ENCODE measurements around the gene ARGLU1.

The ARGLU1 gene

DNA sequence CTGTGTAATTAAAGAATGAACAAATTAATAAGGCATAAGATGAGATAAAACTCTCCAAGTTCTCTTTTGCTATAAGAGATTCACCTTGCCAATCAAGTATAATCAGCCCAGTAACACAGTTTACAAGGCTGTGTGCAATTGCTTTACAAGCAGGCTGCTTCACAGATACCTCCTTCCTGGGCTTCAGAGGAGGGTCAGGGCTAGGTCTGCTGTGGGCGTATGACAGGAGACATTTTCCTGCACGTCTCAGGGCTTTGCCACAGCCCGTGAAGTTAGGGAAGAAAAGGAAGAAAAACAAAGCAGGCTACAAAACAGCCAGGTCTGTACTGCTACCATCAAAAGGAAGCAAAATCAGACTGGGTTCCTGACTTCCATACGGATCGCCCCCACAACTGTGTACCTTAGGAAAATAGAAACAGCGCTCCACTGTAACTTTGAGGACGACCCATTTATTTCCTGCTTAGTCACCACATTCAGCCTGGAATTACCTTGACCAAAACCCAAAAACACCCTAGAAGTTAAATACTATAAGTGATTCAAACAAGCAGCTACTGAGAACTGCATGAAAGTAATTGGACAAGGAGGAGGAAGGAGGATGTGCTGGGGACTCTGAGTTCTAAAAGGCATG is 44.9 kb downstream of the ARGLU1 start:
- DNase-seq, result no peak

- no peak for DNase-seq
Measured at GRCh38 chr13:106522112-106522705, 45.7 kb downstream of the ARGLU1 start.

GRCh38 chr13:106521095-106521799 is 46.7 kb downstream of the ARGLU1 start:
- no peak for DNase-seq

DNA sequence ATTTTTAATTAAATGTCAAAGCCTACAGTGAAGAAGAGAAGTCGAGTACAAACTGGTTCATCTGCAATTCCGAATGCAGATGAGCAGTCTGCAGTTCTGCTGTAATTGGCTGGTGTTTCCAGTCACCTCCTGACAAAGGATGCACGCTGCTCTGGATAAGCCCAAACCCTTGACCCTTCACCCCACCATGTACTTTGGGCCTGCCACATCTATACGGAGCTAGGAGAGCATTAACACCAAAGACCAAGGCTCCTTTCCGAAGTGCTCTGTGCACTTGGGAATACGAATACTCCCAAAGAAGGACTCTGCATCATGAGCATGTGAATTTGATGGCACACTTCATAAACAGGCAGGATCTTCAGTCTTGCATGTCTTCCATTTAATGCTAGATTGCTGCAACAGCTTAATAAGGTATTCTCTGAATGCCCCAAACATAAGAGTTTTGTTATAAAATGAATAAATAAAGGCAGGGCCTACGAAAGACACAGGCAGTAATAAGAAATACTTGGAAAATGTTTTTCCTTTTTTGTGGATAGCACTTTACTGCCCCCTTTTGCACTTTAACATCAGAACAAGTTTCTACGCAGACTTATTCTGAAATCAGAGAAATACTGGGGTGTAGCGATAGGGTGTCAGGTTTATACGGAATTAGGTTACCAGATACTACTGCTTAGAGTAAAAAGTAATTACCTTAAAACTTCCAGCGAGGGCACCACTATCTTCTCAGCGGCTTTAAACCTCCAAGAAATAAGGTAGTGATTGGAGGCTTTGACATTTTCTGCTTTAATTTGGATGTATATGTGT is 47.5 kb downstream of the ARGLU1 start:
- no peak for DNase-seq

- no peak for DNase-seq
Measured at GRCh38 chr13:106518512-106518911, 49.4 kb downstream of the ARGLU1 start.

GRCh38 chr13:106517109-106517847 is 50.7 kb downstream of the ARGLU1 start:
- no peak for DNase-seq

DNA sequence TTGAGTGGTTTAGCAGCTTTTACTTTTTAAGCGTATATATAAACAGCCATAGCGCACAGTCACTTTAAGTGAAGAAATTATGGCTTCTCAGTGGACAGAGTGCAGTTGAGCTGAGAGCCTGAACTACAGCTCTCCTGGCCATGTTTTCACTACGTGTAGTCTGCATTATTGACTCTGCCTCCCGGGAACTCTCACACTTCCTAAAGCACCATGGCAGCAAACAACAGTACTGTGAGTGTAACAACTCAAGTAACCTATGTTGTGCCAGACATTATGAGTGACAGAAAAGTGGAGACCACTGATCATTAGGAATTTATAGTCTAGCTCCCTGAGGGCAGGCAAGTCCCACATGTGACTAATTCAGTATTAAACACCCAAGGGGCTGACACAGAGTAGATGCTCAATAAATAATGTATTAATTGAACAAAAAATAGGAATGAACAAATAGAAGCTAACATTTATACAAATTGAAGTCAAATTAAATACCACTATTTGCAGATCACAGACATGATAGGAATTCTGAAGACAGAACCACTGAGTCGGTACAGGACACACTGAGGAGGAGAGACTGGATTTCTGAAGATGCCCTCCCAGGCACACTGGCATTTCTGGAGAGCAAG is 52.2 kb downstream of the ARGLU1 start:
- no peak for DNase-seq

DNA sequence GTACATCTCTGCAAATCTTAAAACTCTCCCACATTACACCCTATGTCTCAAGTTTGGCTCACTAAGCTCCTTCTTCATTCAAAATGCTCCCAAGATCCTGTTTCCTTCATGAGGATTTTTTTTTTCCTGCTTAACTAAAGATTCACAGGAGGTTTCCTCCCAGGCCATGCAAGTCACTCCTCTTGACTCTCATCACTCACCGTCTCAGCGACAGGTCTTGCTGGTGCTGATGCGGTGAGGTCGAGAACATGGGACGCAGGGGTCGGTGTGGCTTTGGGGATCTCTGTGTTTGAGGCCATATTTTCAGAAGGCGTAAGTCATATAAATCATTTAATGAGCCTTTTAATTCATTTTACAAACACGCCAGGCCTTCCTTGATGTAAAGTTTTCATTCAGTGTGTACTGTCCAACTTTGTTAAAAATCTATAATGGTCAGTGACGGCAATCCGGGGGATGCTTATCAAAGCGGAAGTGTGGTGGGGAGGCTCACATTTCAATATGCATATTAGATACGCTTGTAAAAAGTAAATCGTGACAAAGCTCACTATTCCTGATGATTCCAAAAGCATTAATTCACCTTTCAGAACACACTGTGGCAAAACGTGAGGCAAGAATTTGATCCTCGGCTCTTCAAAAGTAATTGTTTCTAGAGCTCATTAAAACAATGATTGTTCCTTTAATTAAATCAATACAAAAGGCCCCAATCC is 52.9 kb downstream of the ARGLU1 start:
- DNase-seq, result no peak

- no peak for DNase-seq
Measured at GRCh38 chr13:106513025-106513983, 54.6 kb downstream of the ARGLU1 start.

DNA sequence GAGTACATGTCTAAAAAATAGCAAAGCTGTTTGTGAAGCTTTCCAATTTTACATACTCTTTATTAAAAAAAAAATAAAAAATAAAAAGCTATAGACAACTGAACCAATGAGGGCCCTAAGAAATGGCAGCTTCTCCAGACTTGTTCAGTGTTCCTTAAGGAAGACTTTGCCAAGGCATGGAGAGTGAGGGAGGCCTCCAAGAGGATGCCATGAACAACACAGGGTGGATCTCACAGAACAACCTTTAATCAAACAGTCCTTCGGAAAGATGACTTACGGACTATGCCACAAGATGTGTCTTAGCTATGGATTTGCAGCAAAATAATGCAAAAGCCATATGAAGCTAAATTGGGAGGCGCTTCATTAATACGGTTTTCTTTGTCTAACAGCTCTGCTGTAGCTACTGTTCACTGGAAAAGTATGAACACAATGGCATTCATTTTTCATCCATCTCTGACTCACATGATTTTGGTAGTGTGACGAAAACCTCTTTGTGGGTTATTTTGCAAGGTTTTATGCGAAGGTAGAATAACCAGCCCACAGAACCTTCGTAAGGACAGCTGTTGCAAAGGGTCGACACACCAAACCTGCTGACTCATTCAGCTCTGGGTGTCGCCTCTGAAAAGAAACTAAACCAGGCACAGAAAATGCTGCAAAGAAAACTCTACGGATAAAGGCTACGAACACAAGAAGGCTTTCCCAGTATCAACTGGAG is 60.2 kb downstream of the ARGLU1 start:
- no peak for DNase-seq

DNA sequence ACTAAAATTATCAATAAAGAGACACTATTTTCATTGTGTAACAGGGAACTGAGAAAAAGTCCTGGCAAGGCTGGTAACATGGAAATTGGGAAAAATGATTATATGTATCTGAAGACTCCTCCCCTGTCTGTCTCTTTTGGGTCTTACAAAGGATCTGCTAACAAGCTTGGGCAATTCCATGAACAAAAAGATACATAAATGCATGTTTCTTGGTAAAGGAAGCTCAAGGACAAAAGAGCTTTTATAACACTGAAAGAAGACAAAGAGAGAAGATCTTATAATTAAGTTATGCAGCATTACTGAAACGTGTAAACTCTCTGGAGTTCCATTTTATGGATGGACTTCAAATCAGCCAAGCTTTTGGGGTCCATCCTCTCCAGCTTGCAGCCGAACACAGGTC is 61.7 kb downstream of the ARGLU1 start:
- no peak for DNase-seq

DNA sequence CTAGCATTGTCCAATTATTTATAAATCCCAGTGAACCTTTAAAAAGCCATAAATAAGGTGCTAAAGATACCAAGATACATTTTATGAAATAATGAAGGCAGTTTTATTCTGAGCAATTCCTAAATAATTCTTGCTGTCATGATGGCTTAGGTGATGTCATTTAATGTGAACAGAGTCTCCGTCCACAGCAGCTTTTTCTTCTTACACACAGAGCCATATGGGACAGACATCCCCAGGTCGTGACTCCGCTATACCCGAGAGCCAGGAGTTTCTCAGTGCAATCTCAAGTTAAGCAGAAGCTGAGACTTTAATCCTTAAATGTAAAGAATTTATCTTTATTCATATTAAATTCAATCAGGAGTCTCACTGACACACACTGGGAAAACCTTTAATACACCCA is 62.2 kb downstream of the ARGLU1 start:
- DNase-seq, result no peak

DNA sequence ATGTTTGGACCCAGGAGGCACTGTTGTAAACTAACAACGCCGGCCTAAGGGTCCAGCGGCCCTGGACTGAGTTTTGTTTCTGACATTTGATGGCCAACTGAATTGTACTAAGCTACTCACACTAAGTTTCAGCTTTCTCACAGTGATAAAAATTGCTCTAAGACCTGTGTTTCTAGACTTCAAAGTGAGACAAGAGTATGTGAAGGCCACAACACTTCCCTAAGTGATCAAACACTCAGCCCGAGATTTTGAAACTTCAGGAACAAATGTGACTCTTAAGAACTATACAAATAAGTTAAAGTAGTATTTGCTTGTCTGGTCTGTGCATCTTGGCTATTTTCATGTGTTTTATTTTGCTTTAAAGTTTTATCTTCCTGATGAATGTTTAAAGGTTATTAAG is 62.6 kb downstream of the ARGLU1 start:
- no peak for DNase-seq

DNA sequence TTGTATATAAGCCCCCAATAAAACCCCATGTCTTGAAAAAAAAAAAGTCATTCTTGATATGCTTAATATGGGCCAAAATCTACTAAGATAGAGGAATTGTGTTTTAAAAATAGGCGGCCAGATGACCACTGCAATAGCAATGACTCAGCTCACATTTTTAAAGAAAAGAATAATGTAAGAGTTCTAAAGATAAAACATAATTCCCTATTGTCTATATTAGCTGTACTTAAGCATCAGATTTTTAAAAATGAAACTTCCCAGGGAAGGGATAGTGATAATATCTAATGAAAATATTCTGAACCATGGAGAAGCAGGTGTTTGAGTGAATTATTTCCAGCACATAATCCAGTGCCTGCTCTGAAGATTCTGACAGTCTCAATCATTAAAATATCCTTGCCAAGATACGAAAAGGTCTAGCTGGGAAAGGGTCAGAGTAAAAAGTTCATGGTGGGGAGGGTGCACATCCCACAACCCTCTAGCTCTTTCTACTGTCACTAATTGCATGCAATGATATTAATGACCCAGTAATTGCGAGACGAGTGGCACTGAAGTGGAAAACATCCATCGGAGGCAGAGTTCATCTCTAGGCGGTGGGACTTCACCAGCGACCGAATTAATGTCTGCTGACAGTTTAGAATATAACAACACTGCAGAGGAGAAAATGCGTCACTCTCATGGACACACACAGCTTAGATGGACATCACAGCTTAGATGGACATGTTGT is 64.0 kb downstream of the ARGLU1 start:
- no peak for DNase-seq

DNA sequence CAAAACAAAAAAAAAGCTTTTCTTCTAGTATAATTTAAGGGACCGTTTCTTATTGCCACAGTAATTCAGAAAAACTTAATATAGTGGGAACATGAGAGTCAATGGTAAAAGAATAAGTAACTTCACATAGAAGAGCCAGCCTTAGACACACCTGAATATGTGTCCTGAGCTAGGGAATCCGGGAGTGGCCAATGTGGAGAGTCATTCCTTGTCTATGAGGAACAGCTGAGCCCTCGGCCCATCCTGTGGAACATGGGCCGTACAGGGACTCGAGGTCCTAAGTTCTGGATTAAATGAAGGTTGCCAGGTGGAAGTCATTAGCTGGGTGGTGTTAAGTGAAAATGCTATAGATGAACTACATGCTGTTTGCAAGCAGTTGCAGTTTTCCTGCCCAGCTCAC is 64.7 kb downstream of the ARGLU1 start:
- DNase-seq, result no peak

GRCh38 chr13:106500445-106500844 is 67.5 kb downstream of the ARGLU1 start:
- no peak for DNase-seq

GRCh38 chr13:106499896-106500295 is 68.0 kb downstream of the ARGLU1 start:
- DNase-seq, result no peak

DNA sequence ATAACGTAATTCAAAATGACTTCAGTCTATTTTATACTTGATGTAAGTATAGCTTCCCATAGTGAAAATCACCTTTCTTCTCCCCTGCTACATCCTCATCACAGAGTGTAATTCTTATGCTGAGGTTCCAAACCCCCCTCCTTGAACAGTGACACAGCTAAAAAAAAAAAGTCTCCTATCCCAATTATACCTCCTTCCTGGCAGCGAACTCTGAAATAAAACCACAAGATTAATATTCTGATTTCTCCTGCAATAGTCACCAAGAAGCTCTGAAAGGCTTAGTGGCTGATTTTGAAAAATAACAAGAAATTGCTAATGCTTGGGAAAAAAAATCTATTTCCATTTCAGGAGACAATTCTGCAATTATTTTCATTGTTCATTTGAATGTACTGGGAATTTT is 68.8 kb downstream of the ARGLU1 start:
- no peak for DNase-seq

- no peak for DNase-seq
Measured at GRCh38 chr13:106498571-106498970, 69.4 kb downstream of the ARGLU1 start.
